Stimulated activated CD4-positive, alpha-beta T cell treated with anti-CD3 and anti-CD28 coated beads, Interleukin-15, amount 100 ng/mL, for 24 hours (primary cell): ENCODE data around the gene RAB3IP.
"Not testable (repeated sequence)": the region's sequence is repeated elsewhere in the genome, so short reads cannot be mapped to it uniquely, and the experiment has no call there.

Experiments used
- DNase-seq: peaks from one replicate; pipeline ENCODE4 v3.0.0-alpha.2; 2020

Gene RAB3IP

DNA sequence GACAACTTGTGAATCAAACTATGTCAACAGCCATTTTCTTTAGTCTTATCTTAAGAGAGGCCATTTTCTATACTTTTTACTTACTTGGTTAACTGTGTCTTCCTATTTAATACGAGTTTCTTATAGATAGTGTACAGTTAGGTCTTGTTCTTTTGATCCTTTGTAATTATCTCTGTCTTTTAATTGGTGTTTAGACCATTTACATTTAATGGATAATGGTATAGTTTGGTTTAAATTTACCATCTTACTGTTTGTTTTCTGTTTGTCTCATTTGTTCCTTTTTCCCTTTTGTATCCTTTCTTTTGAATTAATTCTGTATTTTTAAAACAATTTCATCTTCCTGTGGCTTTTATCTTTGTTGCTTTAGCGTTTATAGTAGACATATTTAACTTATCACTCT is 19.4 kb downstream of the RAB3IP start:
- DNase-seq = no peak

DNA sequence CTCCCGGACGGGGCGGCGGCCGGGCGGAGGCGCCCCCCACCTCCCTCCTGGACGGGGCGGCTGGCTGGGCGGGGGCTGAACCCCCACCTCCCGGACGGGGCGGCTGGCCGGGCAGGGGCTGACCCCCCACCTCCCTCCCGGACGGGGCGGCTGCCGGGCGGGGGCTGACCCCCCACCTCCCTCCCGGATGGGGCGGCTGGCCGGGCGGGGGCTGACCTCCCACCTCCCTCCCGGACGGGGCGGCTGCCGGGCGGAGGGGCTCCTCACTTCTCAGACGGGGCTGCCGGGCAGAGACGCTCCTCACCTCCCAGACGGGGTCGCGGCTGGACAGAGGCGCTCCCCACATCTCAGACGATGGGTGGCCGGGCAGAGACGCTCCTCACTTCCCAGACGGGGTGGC is 20.9 kb downstream of the RAB3IP start:
- not testable (repeated sequence) for DNase-seq

DNA sequence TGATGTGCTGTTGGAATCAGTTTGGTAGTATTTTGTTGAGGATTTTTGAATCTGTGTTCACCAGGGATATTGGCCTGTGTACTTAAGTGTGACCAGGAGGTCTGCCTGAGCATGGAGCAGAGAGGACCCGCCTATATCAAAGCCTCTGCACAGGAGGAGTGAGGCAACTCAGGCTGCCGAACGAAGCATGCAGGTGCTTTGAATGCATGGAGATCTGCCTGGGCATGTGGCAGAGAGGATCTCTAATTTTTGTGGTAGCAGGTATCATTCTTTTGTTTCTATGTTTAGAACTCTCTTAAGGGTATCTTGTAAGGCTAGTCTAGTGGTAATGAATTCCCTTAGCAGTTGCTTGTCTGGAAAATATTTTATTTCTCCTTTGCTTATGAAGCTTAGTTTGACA is 26.9 kb downstream of the RAB3IP start:
- DNase-seq = no peak

DNA sequence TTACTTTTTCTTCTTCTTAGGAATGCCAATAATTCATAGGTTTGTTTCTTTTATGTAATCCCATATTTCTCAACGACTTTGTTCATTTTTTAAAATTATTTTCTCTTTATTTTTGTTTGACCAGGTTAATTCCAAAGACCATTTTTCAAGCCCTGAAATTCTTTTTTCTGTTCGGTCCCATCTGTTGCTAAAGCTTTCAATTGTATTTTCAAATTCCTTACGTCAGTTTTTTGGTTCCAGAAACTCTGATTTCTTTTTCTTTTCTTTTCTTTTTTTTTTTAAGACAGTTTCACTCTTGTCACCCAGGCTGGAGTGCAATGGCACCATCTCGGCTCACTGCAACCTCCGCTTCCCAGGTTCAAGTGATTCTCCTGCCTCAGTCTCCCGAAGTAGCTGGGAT is 27.6 kb downstream of the RAB3IP start:
- DNase-seq = no peak

DNA sequence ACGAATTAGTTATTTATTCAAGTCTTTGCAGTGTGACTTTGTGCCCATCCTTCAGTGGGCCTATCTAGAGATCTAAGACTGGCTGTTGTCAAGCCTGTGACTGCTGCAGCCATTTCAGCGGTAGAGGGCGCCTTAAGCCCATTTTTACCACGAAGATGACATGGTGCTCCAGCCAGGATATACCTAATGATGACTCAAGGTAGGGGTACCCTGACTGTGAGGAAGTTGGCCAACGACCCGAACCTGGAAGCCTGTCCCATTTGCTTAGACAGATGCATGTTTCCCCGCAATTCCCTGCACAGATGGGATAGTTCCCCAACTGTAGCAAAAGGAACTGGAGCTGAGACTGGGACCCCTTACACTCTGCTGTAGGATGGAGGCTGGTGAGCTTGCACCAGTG is 41.3 kb downstream of the RAB3IP start:
- DNase-seq = peak; percentile 8

DNA sequence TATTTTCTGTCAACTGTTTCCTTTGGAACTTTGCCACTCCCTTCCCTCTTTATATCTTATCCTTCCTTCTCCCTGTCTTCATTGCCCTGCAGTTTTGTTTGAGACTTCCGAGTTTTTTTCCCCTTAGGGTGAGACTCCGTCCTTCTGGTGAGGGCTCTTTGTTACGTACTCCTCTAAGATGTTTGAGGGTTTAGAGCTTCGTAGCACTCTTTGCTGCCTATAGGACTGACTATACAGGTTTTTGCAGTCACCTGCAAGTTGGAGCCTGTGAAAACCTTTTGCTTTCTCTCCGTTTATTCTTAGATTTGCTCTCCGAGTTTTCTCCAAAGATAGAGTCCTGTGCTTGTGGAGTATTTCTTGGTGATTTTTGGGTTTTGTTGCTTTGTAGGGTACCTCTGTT is 44.7 kb downstream of the RAB3IP start:
- no peak for DNase-seq

DNA sequence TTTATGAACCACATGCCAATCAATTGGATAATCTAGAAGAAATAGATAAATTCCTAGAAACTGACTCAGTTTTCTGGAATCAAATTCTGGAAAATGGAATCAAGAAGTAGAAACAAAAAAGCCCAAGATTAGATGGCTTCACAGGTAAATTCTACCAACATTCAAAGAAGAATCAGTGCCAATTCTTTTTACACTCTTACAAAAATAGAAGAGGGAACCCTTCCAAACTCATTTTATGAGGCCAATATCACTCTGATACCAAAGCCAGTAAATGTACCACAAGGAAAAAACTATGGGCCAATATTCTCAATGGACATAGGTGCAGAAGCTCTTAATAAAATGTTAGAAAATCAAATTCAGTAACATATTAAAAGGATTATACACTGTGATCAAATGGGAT is 50.7 kb downstream of the RAB3IP start:
- DNase-seq = no peak

DNA sequence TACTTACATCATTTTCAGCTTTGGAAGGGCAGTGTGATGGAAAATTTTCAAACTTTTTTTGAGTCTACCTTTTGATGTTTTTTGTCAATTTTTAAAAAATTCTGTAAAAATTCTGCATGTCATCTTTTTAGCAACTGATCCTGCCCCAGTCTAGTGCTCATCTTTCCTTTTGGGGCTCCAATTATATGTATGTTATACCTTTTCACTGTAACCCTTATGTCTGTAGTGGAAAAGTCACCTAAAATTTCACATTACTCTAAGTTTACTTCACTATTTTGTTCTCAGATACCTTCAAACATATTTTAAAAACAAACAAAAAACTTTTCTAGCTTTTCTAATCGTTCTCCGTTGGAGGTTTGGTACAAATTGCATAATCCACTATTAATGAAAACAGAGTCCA is 53.9 kb downstream of the RAB3IP start:
- DNase-seq = no peak

DNA sequence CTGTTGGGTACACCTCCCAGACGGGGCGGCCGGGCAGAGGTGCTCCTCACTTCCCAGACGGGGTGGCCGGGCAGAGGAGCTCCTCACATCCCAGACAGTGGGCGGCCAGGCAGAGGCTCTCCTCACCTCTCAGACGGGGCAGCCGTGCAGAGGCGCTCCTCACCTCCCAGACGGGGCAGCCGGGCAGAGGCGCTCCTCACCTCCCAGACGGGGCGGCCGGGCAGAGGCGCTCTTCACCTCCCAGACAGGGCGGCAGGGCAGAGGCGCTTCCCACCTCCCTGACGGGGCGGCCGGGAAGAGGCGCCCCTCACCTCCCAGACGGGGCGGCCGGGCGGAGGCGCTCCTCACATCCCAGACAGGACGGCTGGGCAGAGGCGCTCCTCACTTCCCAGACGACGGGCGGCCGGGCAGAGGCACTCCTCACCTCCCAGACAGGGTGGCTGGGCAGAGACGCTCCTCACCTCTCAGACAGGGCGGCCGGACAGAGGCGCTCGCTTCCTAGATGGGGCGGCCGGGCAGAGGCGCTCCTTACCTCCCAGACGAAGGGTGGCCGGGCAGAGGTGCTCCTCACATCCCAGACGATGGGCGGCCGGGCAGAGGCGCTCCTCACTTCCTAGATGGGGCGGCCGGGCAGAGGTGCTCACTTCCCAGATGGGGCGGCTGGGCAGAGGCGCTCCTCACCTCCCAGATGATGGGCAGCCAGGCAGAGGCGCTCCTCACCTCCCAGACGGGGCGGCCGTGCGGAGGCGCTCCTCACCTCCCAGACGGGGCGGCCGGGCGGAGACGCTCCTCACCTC is 68.6 kb downstream of the RAB3IP start:
- not testable (repeated sequence) for DNase-seq

DNA sequence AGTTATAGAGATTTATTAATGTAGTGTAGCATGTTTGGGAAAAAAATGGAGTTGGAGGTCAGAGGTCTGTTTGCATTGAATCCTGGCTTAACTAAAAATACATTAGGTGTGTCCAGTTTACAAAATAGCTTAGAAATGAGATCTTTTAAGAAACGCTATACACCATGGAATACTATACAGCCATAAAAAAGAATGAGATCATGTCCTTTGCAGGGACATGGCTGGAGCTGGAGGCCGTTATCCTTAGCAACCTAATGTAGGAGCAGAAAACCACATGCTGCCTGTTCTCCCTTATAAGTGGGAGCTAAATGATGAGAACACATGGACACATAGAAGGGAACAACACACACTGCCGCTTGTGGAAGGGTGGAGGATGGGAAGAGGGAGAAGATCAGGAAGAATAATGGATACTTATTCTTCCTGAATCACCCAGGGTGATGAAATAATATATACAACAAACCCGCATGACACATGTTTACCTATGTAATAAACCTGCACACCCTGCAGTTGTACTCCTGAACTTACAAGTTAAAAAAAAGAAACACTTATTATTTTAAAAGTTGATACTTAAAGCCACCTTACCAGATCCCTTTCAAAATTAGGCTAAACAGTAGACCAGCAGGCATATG is 72.3 kb downstream of the RAB3IP start:
- DNase-seq = no peak

DNA sequence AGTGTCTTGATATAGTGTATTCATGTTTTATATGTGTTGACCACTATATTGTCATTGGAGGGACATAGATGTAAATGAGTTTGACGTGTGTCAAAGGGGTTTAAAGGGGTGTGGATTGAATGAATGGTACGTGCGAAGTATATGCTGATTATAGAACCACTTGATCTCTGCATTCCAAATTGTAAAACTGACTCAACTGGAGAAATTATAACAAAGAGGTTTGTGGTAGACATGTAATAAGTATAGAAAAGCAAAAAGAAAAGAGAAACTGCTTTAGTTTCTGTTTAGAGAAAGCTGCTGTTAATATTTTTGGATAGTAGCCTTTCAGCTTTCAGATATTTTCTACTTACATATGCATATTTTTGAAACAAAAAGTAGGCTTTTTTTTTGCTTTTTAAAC is 77.4 kb downstream of the RAB3IP start:
- no peak for DNase-seq

DNA sequence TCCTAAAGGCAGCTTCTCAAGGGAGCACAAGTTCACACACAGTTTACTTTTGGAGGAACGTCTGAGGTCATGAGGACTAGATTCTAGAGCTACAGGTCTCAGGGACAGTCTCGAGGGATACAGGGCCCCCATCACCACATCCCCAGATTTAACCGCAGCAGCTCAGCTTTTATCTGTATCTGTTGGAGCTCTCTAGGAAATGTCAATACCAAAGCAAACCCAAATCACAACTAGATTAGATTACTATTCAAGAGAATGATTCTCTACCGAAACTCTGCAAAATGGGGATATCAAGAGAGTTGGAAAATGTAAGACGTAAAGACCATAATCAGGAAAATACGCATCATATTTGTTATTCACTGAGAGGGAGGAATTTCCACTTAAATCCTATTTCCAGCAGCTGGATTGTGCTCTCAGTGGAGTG is 82.4 kb downstream of the RAB3IP start:
- no peak for DNase-seq

DNA sequence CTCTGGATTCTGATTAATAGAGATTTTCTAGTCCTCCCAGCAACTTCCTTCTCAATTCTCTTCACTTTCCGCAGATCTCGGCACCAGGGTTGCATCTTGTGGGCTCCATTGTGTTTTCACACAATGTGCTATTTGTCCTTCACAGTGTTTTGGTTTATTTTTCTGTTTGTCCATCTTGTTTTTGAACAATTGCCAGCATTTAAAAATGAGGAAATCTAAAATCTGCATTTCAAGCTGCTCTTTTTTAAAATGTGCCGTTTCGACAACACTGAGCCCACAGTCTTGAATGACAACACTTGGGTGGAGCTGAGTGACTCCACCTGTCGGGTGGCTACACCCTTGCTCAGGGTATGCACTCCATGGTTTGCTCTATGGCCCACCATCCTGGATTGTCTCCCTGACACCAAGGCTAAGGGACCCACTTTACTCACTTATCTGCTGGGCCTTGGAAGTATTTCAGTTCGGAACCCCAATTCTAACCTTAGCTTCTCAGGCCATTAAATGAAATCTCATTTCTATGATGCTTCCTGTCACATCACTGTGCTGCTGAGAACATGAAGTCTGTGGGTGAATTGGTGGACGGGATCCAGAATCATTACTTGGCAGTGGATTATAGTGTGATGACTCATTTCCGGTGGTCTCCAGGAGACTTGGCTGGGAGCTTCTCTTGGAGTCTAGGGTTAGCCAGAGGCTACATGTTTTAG is 82.9 kb downstream of the RAB3IP start:
- no peak for DNase-seq

DNA sequence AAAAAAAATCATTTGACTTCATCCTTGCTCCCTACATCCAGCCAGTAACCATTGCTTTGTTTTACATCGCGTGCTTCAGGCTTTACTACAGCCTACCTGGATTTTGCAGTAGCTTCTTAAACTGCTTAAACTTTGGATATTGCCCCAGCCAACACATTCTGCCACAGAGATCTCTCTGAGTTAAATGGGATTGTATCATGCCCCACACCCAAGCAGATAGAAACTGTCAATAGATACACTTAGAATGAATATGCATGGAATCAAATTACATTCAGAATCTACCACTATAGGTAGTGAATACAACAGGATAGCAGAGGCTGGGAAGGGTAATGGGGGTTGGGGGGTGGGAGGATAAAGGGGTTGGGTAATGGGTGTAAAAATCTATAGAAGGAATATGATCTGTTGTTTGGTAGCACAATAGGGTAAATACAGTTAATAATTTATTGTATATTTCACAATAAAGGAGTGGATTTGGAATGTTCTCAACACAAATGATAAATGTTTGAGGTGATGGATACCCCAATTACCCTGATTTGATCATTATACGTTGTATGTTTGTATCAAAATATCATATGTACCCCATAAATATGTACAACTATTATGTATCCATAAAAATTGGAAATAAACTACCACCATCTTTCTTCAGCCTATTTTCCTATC is 83.7 kb downstream of the RAB3IP start:
- DNase-seq = no peak

DNA sequence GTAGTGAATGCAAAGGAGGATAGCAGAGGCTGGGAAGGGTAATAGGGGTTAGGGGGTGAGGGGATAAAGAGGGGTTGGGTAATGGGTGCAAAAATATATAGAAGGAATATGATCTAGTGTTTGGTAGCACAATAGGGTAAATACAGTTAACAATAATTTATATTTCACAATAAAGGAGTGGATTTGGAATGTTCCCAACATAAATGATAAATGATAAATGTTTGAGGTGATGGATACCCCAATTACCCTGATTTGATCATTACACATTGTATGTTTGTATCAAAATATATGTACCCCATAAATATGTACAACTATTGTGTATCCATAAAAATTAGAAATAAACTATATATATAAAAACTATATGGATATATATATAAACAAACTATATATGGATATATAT is 85.4 kb downstream of the RAB3IP start:
- no peak for DNase-seq

DNA sequence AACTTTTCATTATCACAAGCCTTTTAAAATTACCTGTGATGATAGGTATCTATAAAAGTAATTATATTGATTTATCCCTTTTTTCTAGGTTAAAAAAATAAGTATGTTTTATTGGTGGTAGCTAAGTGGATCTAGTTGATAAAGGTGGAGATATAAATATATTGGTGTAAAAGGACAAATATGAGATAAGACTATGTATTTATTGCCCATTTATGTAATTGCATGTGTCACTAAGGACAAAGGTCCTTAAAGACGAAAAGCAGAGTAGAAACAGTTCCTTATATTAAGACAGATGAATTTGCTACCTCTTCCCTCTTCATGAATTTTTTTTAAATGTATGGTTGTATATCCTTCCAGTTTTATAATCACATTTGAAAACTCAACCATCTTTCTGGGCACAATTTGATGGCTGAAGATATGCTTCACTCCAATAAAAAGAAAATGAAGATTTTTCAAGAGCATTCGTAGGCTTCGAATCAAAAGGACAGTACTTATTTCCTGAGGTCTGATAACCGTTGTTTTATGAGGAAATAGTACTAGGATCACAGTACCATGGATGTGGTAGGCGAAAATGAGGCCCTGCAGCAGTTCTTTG is 86.4 kb downstream of the RAB3IP start, which contains the start of gene MYRFL:
MYRFL (plus strand) TSS at position 262 of the 595 bp plus-strand sequence; CDS start at position 553, 291 bp downstream.
- no peak for DNase-seq

DNA sequence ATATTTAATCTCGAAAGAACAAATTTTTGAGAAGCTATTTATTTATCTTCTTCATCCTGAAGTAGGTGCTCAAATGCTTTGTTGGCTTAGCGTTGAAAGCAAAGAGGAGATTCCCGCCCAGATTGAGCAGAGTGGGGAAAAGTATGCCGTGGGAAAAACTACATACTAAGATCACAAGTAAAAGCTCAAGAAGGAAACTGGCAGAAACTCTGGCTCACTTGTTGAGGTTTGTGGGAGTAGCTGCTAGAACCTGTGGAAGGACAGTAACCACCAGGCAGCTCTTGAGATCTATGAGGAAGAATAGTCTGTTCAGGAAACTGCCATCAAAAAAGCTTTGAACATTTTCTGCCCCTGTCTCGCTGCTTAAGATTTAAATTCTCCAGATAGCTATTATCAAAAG is 90.2 kb downstream of the RAB3IP start:
- no peak for DNase-seq

DNA sequence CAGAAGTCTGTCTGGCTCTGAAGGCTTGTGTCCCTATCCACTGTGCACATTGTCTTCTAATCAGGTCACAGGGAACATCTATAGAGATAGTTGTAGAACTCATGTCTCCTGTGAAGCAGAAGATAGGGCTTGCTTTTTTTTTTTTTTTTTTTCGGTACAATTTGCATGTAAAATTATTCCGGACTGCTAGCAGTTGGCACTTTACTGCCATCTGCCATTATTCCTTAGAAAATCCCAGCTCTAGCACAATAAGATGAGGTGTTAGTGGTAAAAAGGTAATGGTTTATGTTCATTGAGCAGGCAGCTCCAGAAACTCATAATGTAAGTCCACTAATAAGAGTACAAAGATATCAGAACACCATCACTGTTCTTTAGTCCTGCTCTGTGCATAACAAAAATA is 95.0 kb downstream of the RAB3IP start:
- DNase-seq = no peak

DNA sequence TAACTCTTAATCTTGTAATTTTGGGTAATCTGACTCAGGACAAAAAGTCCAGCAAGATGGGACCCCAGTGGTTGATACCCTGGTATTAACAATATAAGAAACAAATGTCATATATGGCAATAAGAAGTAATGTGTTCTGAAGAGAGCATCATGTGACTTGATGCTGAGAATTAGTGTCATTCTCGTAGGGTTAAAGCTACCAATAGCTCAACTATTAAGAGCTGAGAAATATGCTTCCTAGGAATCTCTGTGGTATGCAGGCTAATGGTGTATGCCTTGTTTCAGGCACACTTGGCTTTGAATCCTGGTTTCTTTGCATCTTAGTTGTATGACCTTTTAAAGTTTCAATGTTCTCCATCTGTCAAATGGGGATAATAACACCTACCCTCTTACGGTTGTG is 95.5 kb downstream of the RAB3IP start:
- no peak for DNase-seq

DNA sequence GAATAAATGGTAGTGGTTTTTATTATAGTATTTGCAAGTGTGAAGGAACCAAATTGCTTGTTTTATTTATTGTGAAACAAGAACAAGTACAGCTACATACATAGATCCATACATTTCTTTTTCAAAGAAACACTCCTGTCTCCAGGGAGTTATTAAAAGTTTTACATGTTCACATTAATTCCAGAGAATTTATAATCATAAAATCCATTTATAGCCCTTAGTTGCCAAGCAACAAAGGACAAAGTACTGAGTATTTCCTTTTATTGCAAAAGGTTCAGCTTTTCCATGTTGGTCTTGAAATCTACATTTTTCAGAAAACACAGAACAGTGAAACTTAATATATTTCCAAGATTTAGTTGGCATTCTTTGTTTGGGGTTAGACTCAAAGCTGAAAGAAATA is 95.9 kb downstream of the RAB3IP start:
- no peak for DNase-seq

DNA sequence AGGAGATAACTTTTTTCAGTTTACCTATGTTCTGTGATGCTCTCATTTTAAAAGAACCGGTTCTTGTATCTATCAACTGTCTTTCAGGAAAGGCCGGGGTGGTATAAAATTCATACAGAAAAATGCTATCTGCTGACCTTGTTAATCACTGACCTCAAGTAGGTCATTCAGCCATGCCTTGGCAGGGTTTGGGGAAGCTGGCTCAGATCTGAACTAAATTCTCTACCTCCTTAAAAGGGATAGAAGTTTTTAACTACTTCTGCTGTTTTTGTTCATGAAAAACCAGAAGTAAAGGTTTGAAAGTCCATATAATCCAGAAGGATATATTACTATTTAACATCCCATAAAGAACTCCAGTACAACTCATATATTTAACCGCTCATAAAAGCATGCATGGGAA is 96.4 kb downstream of the RAB3IP start:
- DNase-seq = no peak

DNA sequence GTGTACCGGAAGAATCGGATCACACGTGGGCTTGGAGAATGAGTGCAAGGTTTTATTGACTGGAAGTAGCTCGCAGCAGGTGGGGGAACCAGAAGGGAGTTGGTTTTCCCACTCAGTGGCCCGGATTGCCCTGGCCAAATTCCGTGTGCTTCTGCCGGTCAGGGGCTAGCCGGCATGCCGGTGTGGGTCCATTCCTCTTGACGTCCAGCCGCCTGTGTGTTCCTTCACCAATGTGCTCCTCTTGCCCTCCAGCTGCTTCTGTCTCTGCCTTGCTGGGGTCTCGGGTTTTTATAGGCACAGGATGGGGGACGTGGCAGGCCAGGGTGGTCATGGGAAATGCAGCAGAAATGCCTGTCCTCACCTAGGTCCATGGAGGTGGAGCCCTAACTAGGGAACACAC is 97.4 kb downstream of the RAB3IP start:
- DNase-seq = no peak

DNA sequence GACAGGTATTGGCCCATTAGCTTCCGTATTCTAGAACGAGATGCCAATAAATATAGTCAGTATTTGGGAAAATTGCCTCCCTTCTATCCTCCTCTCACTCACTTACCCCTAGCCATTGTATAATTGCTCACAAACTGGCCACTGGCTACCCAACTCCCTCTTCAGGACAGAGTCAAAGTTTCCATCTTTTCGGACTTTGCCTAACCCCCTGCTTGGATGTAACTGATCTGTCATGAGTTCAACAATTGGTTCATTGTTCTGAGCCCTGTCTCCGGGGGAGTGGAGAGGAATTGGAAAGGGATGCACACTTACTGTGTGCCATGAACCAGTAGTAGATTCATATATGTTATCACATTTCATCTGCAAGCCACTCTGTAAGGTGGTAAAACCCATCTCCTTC is 98.5 kb downstream of the RAB3IP start:
- no peak for DNase-seq
